ENCODE measurements around the gene CACNB3. TPM values are rescaled to one million over a fixed set of nuclear protein-coding genes. Genes with fewer than 3 reads are reported as not detected.

Gene CACNB3
- total and polyA plus RNA-seq, 4 experiments from 2014 or later: 1.5 to 17.9 (median 10.6) TPM

DNA sequence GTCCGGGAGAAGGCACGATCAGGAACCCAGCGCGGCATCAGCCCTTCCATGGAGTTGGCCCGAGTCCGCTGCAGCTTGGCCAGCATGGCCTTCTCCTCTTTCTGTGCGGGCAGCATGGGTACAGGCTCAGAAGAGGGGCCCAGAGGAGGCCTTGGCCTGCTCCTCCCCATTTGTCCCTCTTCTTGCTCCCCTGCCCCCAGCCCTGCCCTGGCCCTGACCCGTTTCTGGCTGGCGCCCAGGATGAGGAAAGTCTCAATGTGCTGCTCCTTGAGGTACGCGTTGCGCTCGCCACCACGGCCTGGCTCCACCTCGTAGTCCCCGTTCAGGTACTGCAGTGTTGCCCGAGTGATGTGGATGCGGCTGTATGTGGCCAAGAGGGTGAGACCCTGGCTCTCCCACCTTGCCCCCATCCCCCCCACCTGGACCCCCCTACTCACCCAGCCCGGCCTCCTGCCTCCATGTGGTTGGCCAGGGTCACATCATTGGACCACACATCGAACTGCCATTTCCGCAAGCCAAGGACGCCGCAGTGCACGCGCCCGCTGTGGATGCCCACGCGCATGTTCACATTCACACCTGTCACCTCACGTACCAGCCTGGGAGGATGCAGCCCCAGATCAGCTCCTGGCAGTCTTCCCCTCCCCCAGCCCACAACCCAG is 42.2 kb upstream of the CACNB3 start:
- H3K4me1 ChIP-seq (ENCODE audit: insufficient read depth, low read length): no peaks in the 10 kb centered on the region
- H3K9me3 Mint-ChIP-seq: no peaks in the 10 kb centered on the region
- H3K9me3 ChIP-seq (ENCODE audit: control insufficient read depth in 1 of 2, low read length in 2 of 2): no peaks in the 10 kb centered on the region
- H3K4me3 ChIP-seq (ENCODE audit: low read length in 2 of 2): no peak overlapping the region
- H3K36me3 Mint-ChIP-seq: no peaks in the 10 kb centered on the region
- ChIA-PET CTCF (ENCODE audit: partially characterized antibody) (no interaction called here), POLR2A (ENCODE audit: partially characterized antibody) (no interaction called here)
- H3K27ac Mint-ChIP-seq: no peak overlapping the region
- H3K4me3 Mint-ChIP-seq: no peak overlapping the region
- no peak overlapping the region for H3K27ac ChIP-seq (ENCODE audit: low read depth, low read length)
- intact Hi-C loops (cut with micrococcal nuclease): no loop called here
- H3K36me3 ChIP-seq (ENCODE audit: insufficient read depth, low read length): no peaks in the 10 kb centered on the region
- H3K27me3 ChIP-seq (ENCODE audit: insufficient read depth, low read length): no peaks in the 10 kb centered on the region
- no peaks in the 10 kb centered on the region for H3K27me3 Mint-ChIP-seq
- no peak for DNase-seq
- no peaks in the 10 kb centered on the region for H3K4me1 Mint-ChIP-seq

- Histone ChIP-seq H3K27me3 (ENCODE audit: insufficient read depth, low read length) (no peaks in the 10 kb centered on the region), H3K36me3 (ENCODE audit: insufficient read depth, low read length) (no peaks in the 10 kb centered on the region), H3K27ac (ENCODE audit: low read depth, low read length) (no peak overlapping the region), H3K9me3 (ENCODE audit: control insufficient read depth in 1 of 2, low read length in 2 of 2) (no peaks in the 10 kb centered on the region), H3K4me3 (ENCODE audit: low read length in 2 of 2) (no peak overlapping the region), H3K4me1 (ENCODE audit: insufficient read depth, low read length) (no peaks in the 10 kb centered on the region)
- peaks cover 0 to 2% of the 10 kb centered on the region in 2 donors for H3K27me3 Mint-ChIP-seq
- ChIA-PET POLR2A (ENCODE audit: partially characterized antibody) (no interaction called here), CTCF (ENCODE audit: partially characterized antibody) (interaction anchor here (1.0 kb wide), 1 partner anchor 24 kb away, joined by 3 read pairs; no protein-coding TSS in a partner anchor)
- intact Hi-C loops (cut with micrococcal nuclease): no loop called here
- no peaks in the 10 kb centered on the region for H3K4me1 Mint-ChIP-seq
- H3K4me3 Mint-ChIP-seq: no peak overlapping the region
- no peak overlapping the region for H3K27ac Mint-ChIP-seq
- no peaks in the 10 kb centered on the region for H3K9me3 Mint-ChIP-seq
- DNase-seq: no peak
- no peaks in the 10 kb centered on the region for H3K36me3 Mint-ChIP-seq
These were observed 41.3 kb upstream of the CACNB3 start for GRCh38 chr12:48776956-48777355.

GRCh38 chr12:48777501-48778400 is 40.5 kb upstream of the CACNB3 start:
- Mint-ChIP-seq H3K27ac (no peak overlapping the region), H3K27me3 (peaks cover 0 to 7% of the 10 kb centered on the region in 2 donors), H3K4me1 (no peaks in the 10 kb centered on the region), H3K4me3 (no peak overlapping the region), H3K36me3 (no peaks in the 10 kb centered on the region), H3K9me3 (no peaks in the 10 kb centered on the region)
- Histone ChIP-seq H3K4me1 (ENCODE audit: insufficient read depth, low read length) (no peaks in the 10 kb centered on the region), H3K27me3 (ENCODE audit: insufficient read depth, low read length) (no peaks in the 10 kb centered on the region), H3K27ac (ENCODE audit: low read depth, low read length) (no peak overlapping the region), H3K4me3 (ENCODE audit: low read length in 2 of 2) (no peak overlapping the region), H3K36me3 (ENCODE audit: insufficient read depth, low read length) (no peaks in the 10 kb centered on the region), H3K9me3 (ENCODE audit: control insufficient read depth in 1 of 2, low read length in 2 of 2) (no peaks in the 10 kb centered on the region)
- intact Hi-C loops (cut with micrococcal nuclease): no loop called here
- ChIA-PET POLR2A (ENCODE audit: partially characterized antibody) (no interaction called here), CTCF (ENCODE audit: partially characterized antibody) (interaction anchor here (1.0 to 3.1 kb wide), 3 partner anchors 17 to 37 kb away, joined by 3 to 22 read pairs (median 3); no protein-coding TSS in a partner anchor)
- no peak for DNase-seq

GRCh38 chr12:48779869-48780268 is 38.4 kb upstream of the CACNB3 start:
- no peak overlapping the region for H3K4me3 Mint-ChIP-seq
- no peak overlapping the region for H3K27ac Mint-ChIP-seq
- H3K36me3 Mint-ChIP-seq: no peaks in the 10 kb centered on the region
- no peaks in the 10 kb centered on the region for H3K4me1 ChIP-seq (ENCODE audit: insufficient read depth, low read length)
- POLR2A ChIA-PET (ENCODE audit: partially characterized antibody): no interaction called here
- H3K9me3 ChIP-seq (ENCODE audit: control insufficient read depth in 1 of 2, low read length in 2 of 2): no peaks in the 10 kb centered on the region
- H3K36me3 ChIP-seq (ENCODE audit: insufficient read depth, low read length): no peaks in the 10 kb centered on the region
- intact Hi-C loops (cut with micrococcal nuclease): no loop called here
- no peak overlapping the region for H3K27ac ChIP-seq (ENCODE audit: low read depth, low read length)
- H3K4me3 ChIP-seq (ENCODE audit: low read length in 2 of 2): no peak overlapping the region
- H3K4me1 Mint-ChIP-seq: no peaks in the 10 kb centered on the region
- CTCF ChIA-PET (ENCODE audit: partially characterized antibody): interaction anchor here (1.2 to 3.1 kb wide), 2 partner anchors 15 to 27 kb away, joined by 7 to 22 read pairs; no protein-coding TSS in a partner anchor
- no peak for DNase-seq
- peaks cover 0 to 11% of the 10 kb centered on the region in 2 donors for H3K27me3 Mint-ChIP-seq
- H3K27me3 ChIP-seq (ENCODE audit: insufficient read depth, low read length): no peaks in the 10 kb centered on the region
- H3K9me3 Mint-ChIP-seq: no peaks in the 10 kb centered on the region

- Mint-ChIP-seq H3K27me3 (peaks cover under 1 to 14% of the 10 kb centered on the region in 2 donors), H3K36me3 (no peaks in the 10 kb centered on the region), H3K9me3 (no peaks in the 10 kb centered on the region), H3K4me1 (no peaks in the 10 kb centered on the region), H3K27ac (no peak overlapping the region), H3K4me3 (no peak overlapping the region)
- DNase-seq: no peak
- Histone ChIP-seq H3K4me1 (ENCODE audit: insufficient read depth, low read length) (no peaks in the 10 kb centered on the region), H3K36me3 (ENCODE audit: insufficient read depth, low read length) (no peaks in the 10 kb centered on the region), H3K27ac (ENCODE audit: low read depth, low read length) (no peak overlapping the region), H3K4me3 (ENCODE audit: low read length in 2 of 2) (no peak overlapping the region), H3K9me3 (ENCODE audit: control insufficient read depth in 1 of 2, low read length in 2 of 2) (no peaks in the 10 kb centered on the region), H3K27me3 (ENCODE audit: insufficient read depth, low read length) (no peaks in the 10 kb centered on the region)
- ChIA-PET POLR2A (ENCODE audit: partially characterized antibody) (no interaction called here), CTCF (ENCODE audit: partially characterized antibody) (interaction anchor here (1.2 to 3.1 kb wide), 2 partner anchors 14 to 28 kb away, joined by 7 to 22 read pairs; no protein-coding TSS in a partner anchor)
- intact Hi-C loops (cut with micrococcal nuclease): no loop called here
These were observed 37.8 kb upstream of the CACNB3 start for GRCh38 chr12:48780381-48781025.

GRCh38 chr12:48781750-48782456 is 36.4 kb upstream of the CACNB3 start:
- no peak overlapping the region for H3K27ac Mint-ChIP-seq
- H3K4me3 Mint-ChIP-seq: no peak overlapping the region
- ChIA-PET CTCF (ENCODE audit: partially characterized antibody) (interaction anchor here (0.7 to 1.0 kb wide), 2 partner anchors 13 to 29 kb away, joined by 4 to 5 read pairs; no protein-coding TSS in a partner anchor), POLR2A (ENCODE audit: partially characterized antibody) (no interaction called here)
- Histone ChIP-seq H3K36me3 (ENCODE audit: insufficient read depth, low read length) (no peaks in the 10 kb centered on the region), H3K9me3 (ENCODE audit: control insufficient read depth in 1 of 2, low read length in 2 of 2) (no peaks in the 10 kb centered on the region), H3K27ac (ENCODE audit: low read depth, low read length) (no peak overlapping the region), H3K4me3 (ENCODE audit: low read length in 2 of 2) (no peak overlapping the region), H3K27me3 (ENCODE audit: insufficient read depth, low read length) (no peaks in the 10 kb centered on the region), H3K4me1 (ENCODE audit: insufficient read depth, low read length) (no peaks in the 10 kb centered on the region)
- no peak for DNase-seq
- H3K27me3 Mint-ChIP-seq: peaks cover 10 to 26% of the 10 kb centered on the region in 2 donors
- no peaks in the 10 kb centered on the region for H3K9me3 Mint-ChIP-seq
- intact Hi-C loops (cut with micrococcal nuclease): no loop called here
- H3K4me1 Mint-ChIP-seq: no peaks in the 10 kb centered on the region
- no peaks in the 10 kb centered on the region for H3K36me3 Mint-ChIP-seq

All from CD4-positive, alpha-beta memory T cell (primary cell).